GM12892 (cell line): ENCODE data around the gene SCFD2.

Experiments used
- POLR2A ChIP-seq: IDR thresholded peaks from 2 replicates; pipeline ENCODE4 v1.6.1; 2011; ENCODE audit warnings: low read depth, low read length, control low read depth
- POLR2AphosphoS5 ChIP-seq: IDR thresholded peaks from 2 replicates; pipeline ENCODE4 v1.6.1; 2011; ENCODE audit warnings: low read depth, low read length, control low read depth

DNA sequence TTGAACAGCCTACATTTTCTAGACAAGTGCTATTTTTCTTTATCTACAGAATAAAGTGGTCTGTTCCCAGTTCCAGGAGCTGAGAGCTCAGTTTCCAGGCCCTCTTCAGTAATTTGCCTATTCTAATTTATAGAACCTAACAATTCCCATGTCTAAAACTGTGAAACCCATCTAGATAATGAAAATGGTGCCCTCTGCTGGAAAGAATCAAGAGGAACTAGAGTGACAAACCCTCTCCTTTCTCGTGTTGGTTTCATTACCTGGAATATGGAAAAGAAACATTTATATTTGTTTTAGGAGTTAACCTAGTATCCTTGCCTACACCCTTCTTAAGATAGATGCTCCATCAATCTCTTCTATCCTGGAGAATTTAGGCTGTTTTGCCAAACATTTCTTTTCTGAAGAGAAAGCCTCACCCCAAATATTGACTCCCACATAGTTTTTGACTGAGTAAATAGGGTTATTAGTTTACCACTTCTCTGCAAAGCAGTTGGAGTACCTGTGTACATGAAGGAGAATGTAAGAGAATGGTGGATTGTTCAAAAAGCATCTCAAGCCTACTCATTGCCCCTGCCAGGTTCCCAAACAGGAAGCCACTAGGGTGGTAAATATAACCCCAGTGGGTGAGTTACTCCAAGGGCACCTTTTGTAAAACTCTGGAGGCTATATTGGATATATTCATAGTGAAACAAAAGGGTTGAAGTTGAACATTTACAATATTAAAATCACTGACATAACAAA lies 382.1 kb downstream of the SCFD2 start:
- TF ChIP-seq POLR2AphosphoS5 (no peak), POLR2A (no peak)
